ENCODE measurements around the gene OSBPL6. TPM values are rescaled to one million over a fixed set of nuclear protein-coding genes. Genes with fewer than 3 reads are reported as not detected.

OSBPL6 gene
- total and polyA plus RNA-seq, 10 of the 15 experiments (the other 5 are each of a cell fraction or from before 2014, with no cell fraction given): 0.01 to 0.08 (median 0.03) TPM; not detected in 5

DNA sequence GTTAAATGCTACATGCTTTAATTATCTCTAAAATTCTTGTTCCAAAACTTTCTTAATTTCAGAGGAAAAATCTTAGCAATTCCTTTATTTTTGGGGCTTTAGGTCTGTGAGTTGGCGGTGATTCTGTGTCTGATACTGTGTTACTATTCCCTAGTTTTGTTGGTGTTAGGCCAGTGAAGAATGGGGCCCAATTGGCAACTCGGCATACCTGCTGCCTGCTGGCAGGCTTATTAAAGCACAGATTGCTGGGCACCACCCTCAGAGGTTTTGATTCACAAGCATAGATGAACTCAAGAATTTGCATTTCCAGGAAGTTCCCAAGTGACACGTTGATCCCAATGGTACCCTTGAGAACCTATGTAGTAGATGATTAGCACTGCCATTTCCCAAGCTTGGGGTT lies 101.6 kb downstream of the OSBPL6 start:
- ChIA-PET RAD21 (ENCODE audit: unreplicated experiment) (no interaction called here), POLR2A (interaction anchor here (0.5 kb wide), 1 partner anchor 28 kb away, joined by 3 read pairs; no protein-coding TSS in a partner anchor), CTCF (interaction anchor here (2.1 kb wide), 1 partner anchor 119 kb away, joined by 7 read pairs; no protein-coding TSS in a partner anchor), SMC1A (ENCODE audit: uncharacterized antibody, unreplicated experiment) (interaction anchor here (0.8 to 1.0 kb wide), 2 partner anchors 9 to 123 kb away, joined by 3 read pairs; no protein-coding TSS in a partner anchor)
- in situ Hi-C loops (cut with MboI) (no loop called here), intact Hi-C loops (cut with micrococcal nuclease; ENCODE audit: unreplicated experiment) (no loop called here)
- TF ChIP-seq SUZ12 (IDR thresholded peaks at IDR 0.05; ENCODE audit: unreplicated experiment): no peak
- TF ChIP-seq EGR1 (IDR thresholded peaks at IDR 0.05; ENCODE audit: borderline replicate concordance in 1 of 2, low read depth in 2 of 2, low read length in 2 of 2): no peak
- TF ChIP-seq GABPA (IDR thresholded peaks at IDR 0.05; ENCODE audit: low read depth): no peak
- TF ChIP-seq EZH2 (IDR thresholded peaks at IDR 0.05; ENCODE audit: borderline replicate concordance, control insufficient read depth, low read depth, low read length): no peak
- TF ChIP-seq, protein P1, sequence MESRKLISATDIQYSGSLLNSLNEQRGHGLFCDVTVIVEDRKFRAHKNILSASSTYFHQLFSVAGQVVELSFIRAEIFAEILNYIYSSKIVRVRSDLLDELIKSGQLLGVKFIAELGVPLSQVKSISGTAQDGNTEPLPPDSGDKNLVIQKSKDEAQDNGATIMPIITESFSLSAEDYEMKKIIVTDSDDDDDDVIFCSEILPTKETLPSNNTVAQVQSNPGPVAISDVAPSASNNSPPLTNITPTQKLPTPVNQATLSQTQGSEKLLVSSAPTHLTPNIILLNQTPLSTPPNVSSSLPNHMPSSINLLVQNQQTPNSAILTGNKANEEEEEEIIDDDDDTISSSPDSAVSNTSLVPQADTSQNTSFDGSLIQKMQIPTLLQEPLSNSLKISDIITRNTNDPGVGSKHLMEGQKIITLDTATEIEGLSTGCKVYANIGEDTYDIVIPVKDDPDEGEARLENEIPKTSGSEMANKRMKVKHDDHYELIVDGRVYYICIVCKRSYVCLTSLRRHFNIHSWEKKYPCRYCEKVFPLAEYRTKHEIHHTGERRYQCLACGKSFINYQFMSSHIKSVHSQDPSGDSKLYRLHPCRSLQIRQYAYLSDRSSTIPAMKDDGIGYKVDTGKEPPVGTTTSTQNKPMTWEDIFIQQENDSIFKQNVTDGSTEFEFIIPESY (IDR thresholded peaks at IDR 0.05): no peak
- TF ChIP-seq, protein P2, sequence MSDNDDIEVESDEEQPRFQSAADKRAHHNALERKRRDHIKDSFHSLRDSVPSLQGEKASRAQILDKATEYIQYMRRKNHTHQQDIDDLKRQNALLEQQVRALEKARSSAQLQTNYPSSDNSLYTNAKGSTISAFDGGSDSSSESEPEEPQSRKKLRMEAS (IDR thresholded peaks at IDR 0.05; ENCODE audit: low read depth, low read length): no peak
- TF ChIP-seq LARP7 (IDR thresholded peaks at IDR 0.05): no peak
- TF ChIP-seq CHD2 (IDR thresholded peaks at IDR 0.05; ENCODE audit: borderline replicate concordance, low read depth, low read length): no peak
- no peak for TF ChIP-seq YBX1 (IDR thresholded peaks at IDR 0.05)
- TF ChIP-seq RCOR1 (conservative IDR thresholded peaks at IDR 0.05; ENCODE audit: low read depth, low read length): no peak
- TF ChIP-seq STAT1 (conservative IDR thresholded peaks at IDR 0.05): no peak
- no peak for TF ChIP-seq MTA2 (IDR thresholded peaks at IDR 0.05; ENCODE audit: low read depth)
- no peak for TF ChIP-seq SPI1 (IDR thresholded peaks at IDR 0.05; ENCODE audit: borderline replicate concordance, insufficient read depth, low read depth, low read length)
- TF ChIP-seq, protein P3, sequence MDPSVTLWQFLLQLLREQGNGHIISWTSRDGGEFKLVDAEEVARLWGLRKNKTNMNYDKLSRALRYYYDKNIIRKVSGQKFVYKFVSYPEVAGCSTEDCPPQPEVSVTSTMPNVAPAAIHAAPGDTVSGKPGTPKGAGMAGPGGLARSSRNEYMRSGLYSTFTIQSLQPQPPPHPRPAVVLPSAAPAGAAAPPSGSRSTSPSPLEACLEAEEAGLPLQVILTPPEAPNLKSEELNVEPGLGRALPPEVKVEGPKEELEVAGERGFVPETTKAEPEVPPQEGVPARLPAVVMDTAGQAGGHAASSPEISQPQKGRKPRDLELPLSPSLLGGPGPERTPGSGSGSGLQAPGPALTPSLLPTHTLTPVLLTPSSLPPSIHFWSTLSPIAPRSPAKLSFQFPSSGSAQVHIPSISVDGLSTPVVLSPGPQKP (IDR thresholded peaks at IDR 0.05; ENCODE audit: low read depth, low read length): no peak
- TF ChIP-seq SP1 (IDR thresholded peaks at IDR 0.05; ENCODE audit: low read depth, low read length): no peak
- Histone ChIP-seq H3K79me2 (ENCODE audit: control insufficient read depth, insufficient read depth, low read length) (no peaks in the 10 kb centered on the region), H3K4me2 (ENCODE audit: control insufficient read depth, insufficient read depth) (no peak overlapping the region), H3K9ac (ENCODE audit: control insufficient read depth, insufficient read depth, low read length) (no peak overlapping the region), H3K9me3 (replicated peaks; ENCODE audit: control insufficient read depth, insufficient read depth, low read length) (no peaks in the 10 kb centered on the region), H3K36me3 (ENCODE audit: control insufficient read depth in 2 of 2, insufficient read depth in 2 of 2, low read length in 1 of 2) (no peaks in the 10 kb centered on the region), H3K27ac (ENCODE audit: control insufficient read depth, insufficient read depth) (no peak overlapping the region), H3K27me3 (replicated peaks in 1 of 2; ENCODE audit: control insufficient read depth in 2 of 2, insufficient read depth in 2 of 2, low read length in 1 of 2) (no peaks in the 10 kb centered on the region), H2AFZ (ENCODE audit: control insufficient read depth, low read depth, low read length) (no peak overlapping the region), H3K4me3 (no peak overlapping the region), H3K4me1 (ENCODE audit: control insufficient read depth, insufficient read depth, low read length) (no peaks in the 10 kb centered on the region), H4K20me1 (ENCODE audit: control insufficient read depth, insufficient read depth) (no peaks in the 10 kb centered on the region)
- WGBS (ENCODE audit: insufficient coverage, insufficient replicate concordance, low lambda C conversion rate, missing lambda C conversion rate): 34% methylated on average over 3 of the region's 3 CpGs
- ATAC-seq: no peak
- no peak for DNase-seq (ENCODE audit: low read depth, low spot score)
- FAIRE-seq: no peak
- no TSS peak for BruUV-seq (replicated peaks)
